KBM-7 (cell line): ENCODE results near the gene UNK.

Source experiments
- DNase-seq: peaks from one replicate; pipeline ENCODE4 v3.0.0-alpha.2; 2015
- in situ Hi-C: fragments of 300-500 bp; cut with MboI; formaldehyde crosslinking; loops from 2 replicates; pipeline ENCODE4 v1.14.3; 2020; ENCODE audit warnings: low sequenced_read_pairs, low pct_unique_long_range_greater_than_20kb, mixed read lengths

Gene UNK

GRCh38 chr17:75814021-75814395 is 29.4 kb downstream of the UNK start:
- in situ Hi-C loops, result no loop called here
- no peak for DNase-seq

- DNase-seq, result no peak
Measured at GRCh38 chr17:75814900-75815373, 30.3 kb downstream of the UNK start.

GRCh38 chr17:75815399-75815798 is 30.8 kb downstream of the UNK start:
- no peak for DNase-seq
- in situ Hi-C loops, result no loop called here

More at GRCh38 chr17:75814900-75815373, 30.3 kb downstream of the UNK start:
- in situ Hi-C loops, result no loop called here

- no peak for DNase-seq
- in situ Hi-C loops, result no loop called here
Measured at GRCh38 chr17:75816693-75817092, 32.1 kb downstream of the UNK start.

- no peak for DNase-seq
- in situ Hi-C loops, result no loop called here
Measured at GRCh38 chr17:75817571-75817970, 33.0 kb downstream of the UNK start.

GRCh38 chr17:75818326-75818885 is 33.8 kb downstream of the UNK start:
- in situ Hi-C loops, result no loop called here
- DNase-seq, result no peak

GRCh38 chr17:75819116-75819515 is 34.5 kb downstream of the UNK start:
- in situ Hi-C loops, result no loop called here
- no peak for DNase-seq

GRCh38 chr17:75819678-75820077 is 35.1 kb downstream of the UNK start:
- no peak for DNase-seq
- in situ Hi-C loops, result no loop called here

GRCh38 chr17:75820094-75821080 is 35.8 kb downstream of the UNK start:
- no peak for DNase-seq
- in situ Hi-C loops, result no loop called here

GRCh38 chr17:75821552-75821951 is 36.9 kb downstream of the UNK start:
- DNase-seq, result no peak
- in situ Hi-C loops, result no loop called here

- DNase-seq, result no peak
- in situ Hi-C loops, result no loop called here
Measured at GRCh38 chr17:75822119-75822799, 37.7 kb downstream of the UNK start.

- DNase-seq, result no peak
- in situ Hi-C loops, result no loop called here
Measured at GRCh38 chr17:75822800-75823166, 38.2 kb downstream of the UNK start.

- DNase-seq, result no peak
- in situ Hi-C loops, result no loop called here
Measured at GRCh38 chr17:75823257-75824041, 38.8 kb downstream of the UNK start.

- DNase-seq, result no peak
- in situ Hi-C loops, result no loop called here
Measured at GRCh38 chr17:75824050-75824552, 39.5 kb downstream of the UNK start.

GRCh38 chr17:75824666-75825065 is 40.1 kb downstream of the UNK start:
- in situ Hi-C loops, result no loop called here
- no peak for DNase-seq

GRCh38 chr17:75825149-75825552 is 40.5 kb downstream of the UNK start:
- in situ Hi-C loops, result no loop called here
- no peak for DNase-seq

- in situ Hi-C loops, result no loop called here
- no peak for DNase-seq
Measured at GRCh38 chr17:75825748-75826370, 41.3 kb downstream of the UNK start.

- no peak for DNase-seq
- in situ Hi-C loops, result no loop called here
Measured at GRCh38 chr17:75826561-75827307, 42.1 kb downstream of the UNK start.
